GM12878 (cell line): Measurements from ENCODE around the gene CCDC14. TPM values are rescaled to one million over a fixed set of nuclear protein-coding genes. Genes with fewer than 3 reads are reported as not detected.

Experiments used
- MXI1 ChIP-seq: fragments of 150-350 bp; IDR thresholded peaks from 2 replicates; pipeline ENCODE4 v1.6.1; 2011; ENCODE audit warnings: low read depth, mild to moderate bottlenecking, inconsistent platforms, low read length, improper control_type of control experiment
- NBN ChIP-seq: fragments of 450-650 bp; IDR thresholded peaks from 2 replicates; pipeline ENCODE4 v1.6.1; 2016
- PML ChIP-seq: IDR thresholded peaks from 2 replicates; pipeline ENCODE4 v1.6.1; 2012; ENCODE audit warnings: low read length, inconsistent platforms
- REST ChIP-seq: IDR thresholded peaks from 2 replicates; pipeline ENCODE4 v1.6.1; 2012; ENCODE audit warnings: mild to moderate bottlenecking, low read depth, low read length
- TCF12 ChIP-seq: IDR thresholded peaks from 2 replicates; pipeline ENCODE4 v1.6.1; 2011; ENCODE audit warnings: low read depth, mild to moderate bottlenecking, low read length
- USF1 ChIP-seq: IDR thresholded peaks from 2 replicates; pipeline ENCODE4 v1.6.1; 2011; ENCODE audit warnings: borderline replicate concordance, low read depth, mild to moderate bottlenecking, moderate library complexity, mixed read lengths, low read length; ENCODE audit not compliant: insufficient read depth; ENCODE audit errors: extremely low read length
- YBX1 ChIP-seq: fragments of 450-650 bp; IDR thresholded peaks from 2 replicates; pipeline ENCODE4 v1.6.1; 2016; ENCODE audit warnings: antibody characterized with exemption
- ZBTB11 ChIP-seq: fragments of 450-650 bp; formaldehyde crosslinking; IDR thresholded peaks from 2 replicates; pipeline ENCODE4 v1.5.0; 2022; ENCODE audit warnings: mild to moderate bottlenecking, missing genetic modification characterization
- ZBTB33 ChIP-seq: fragments of 450-650 bp; IDR thresholded peaks from 2 replicates; pipeline ENCODE4 v1.6.1; 2017; ENCODE audit warnings: mild to moderate bottlenecking
- ZNF207 ChIP-seq: fragments of 450-650 bp; IDR thresholded peaks from 2 replicates; pipeline ENCODE4 v1.6.1; 2014; ENCODE audit warnings: antibody characterized with exemption, mild to moderate bottlenecking, borderline replicate concordance
- ZNF384 ChIP-seq: IDR thresholded peaks from 2 replicates; pipeline ENCODE4 v1.6.1; 2012; ENCODE audit warnings: low read depth, mild to moderate bottlenecking, low read length, improper control_type of control experiment, borderline replicate concordance
- ZNF592 ChIP-seq: fragments of 450-650 bp; IDR thresholded peaks from 2 replicates; pipeline ENCODE4 v1.6.1; 2017; ENCODE audit warnings: mild to moderate bottlenecking, moderate library complexity
- polyA plus RNA-seq, 11 experiments: library from polyadenylated mRNA; depleted of rRNA in 4 of 11; unstranded in 6 of 11; stranded (reverse) in 5 of 11; fragments of >200 nt; fragmentation: Nextera tagmentation in 4 of 11; fragmentation: Illumina TruSeq in 1 of 11; extraction: Ambion mirVana in 4 of 11; extraction: Trizol in 1 of 11; gene quantifications; 1 replicate in 1 of 11; 2 replicates in 10 of 11; pipeline versions ENCODE4 v1.2.1 to v1.2.3, GENCODE V29; 2011 to 2016; ENCODE audit warnings: inconsistent platforms in 2 of 11, missing spikeins in 2 of 11, low read depth in 1 of 11
- total RNA-seq, 4 experiments: library from RNA; depleted of rRNA in 3 of 4; stranded (reverse); fragments of >200 nt in 3 of 4; fragmentation: Illumina TruSeq in 1 of 4; extraction: Trizol in 1 of 4; gene quantifications; 2 replicates each; pipeline versions ENCODE4 v1.2.1 to v1.2.3, GENCODE V29; 2013 to 2021

CCDC14 gene
- total and polyA plus RNA-seq, 10 of the 15 experiments (the other 5 are each of a cell fraction or from before 2014, with no cell fraction given) = 15.9 to 104 (median 43.0) TPM

- TF ChIP-seq ZBTB33 (no peak), USF1 (no peak), REST (no peak), ZNF207 (no peak), NBN (no peak), ZBTB11 (CRISPR knock-in tag) (no peak), TCF12 (no peak), YBX1 (no peak), ZNF384 (no peak), ZNF592 (no peak), PML (no peak), MXI1 (no peak)
Observed at GRCh38 chr3:123939706-123940105, 21.3 kb downstream of the CCDC14 start (continued).
